K562 (cell line): ENCODE results near the gene PAQR8. TPM values are rescaled to one million over a fixed set of nuclear protein-coding genes. Genes with fewer than 3 reads are reported as not detected.
A peak's percentile ranks its signal among the peaks of the same experiment; 100 is the strongest.

Experiments
- CBFB ChIP-seq: sonication (generic); formaldehyde crosslinking; IDR thresholded peaks from 2 replicates; pipeline ENCODE4 v1.4.0; 2020; ENCODE audit warnings: mild to moderate bottlenecking, missing genetic modification reagents
- CXXC5 ChIP-seq: fragments of 250-450 bp; sonication (Bioruptor Pico); IDR thresholded peaks from 2 replicates; pipeline ENCODE4 v1.8.0; 2022; ENCODE audit warnings: inconsistent platforms, mild to moderate bottlenecking, moderate library complexity
- EGR1 ChIP-seq: fragments of 450-650 bp; conservative IDR thresholded peaks from 2 replicates; pipeline ENCODE4 v1.6.1; 2017; ENCODE audit warnings: mild to moderate bottlenecking
- ELF1 ChIP-seq: fragments of 200-800 bp; sonication (Bioruptor generic); IDR thresholded peaks from 2 replicates; pipeline ENCODE4 v1.6.1; 2016; ENCODE audit warnings: missing genetic modification characterization, missing compliant biosample characterization
- FIP1L1 ChIP-seq: fragments of 200-400 bp; formaldehyde crosslinking; IDR thresholded peaks from 2 replicates; pipeline ENCODE4 v1.6.1; 2018; ENCODE audit warnings: mild to moderate bottlenecking, low read depth, low read length; ENCODE audit not compliant: poor library complexity, severe bottlenecking
- GABPB1 ChIP-seq: sonication (generic); formaldehyde crosslinking; IDR thresholded peaks from 2 replicates; pipeline ENCODE4 v1.8.0; 2022; ENCODE audit warnings: mild to moderate bottlenecking, missing genetic modification reagents
- HMGN3 ChIP-seq: IDR thresholded peaks from 2 replicates; pipeline ENCODE4 v1.6.1; 2011; ENCODE audit warnings: borderline replicate concordance, low read depth, mild to moderate bottlenecking, mixed read lengths, low read length; ENCODE audit not compliant: insufficient read length; ENCODE audit errors: extremely low read depth
- KAT2B ChIP-seq: IDR thresholded peaks from one replicate; pipeline ENCODE4 v1.6.1; 2012; ENCODE audit warnings: low read depth, mild to moderate bottlenecking, control low read depth, inconsistent platforms, low read length, moderate library complexity
- MCM3 ChIP-seq: fragments of 450-650 bp; IDR thresholded peaks from 2 replicates; pipeline ENCODE4 v1.6.1; 2016
- MECOM ChIP-seq: fragments of 250-450 bp; sonication (Bioruptor Pico); IDR thresholded peaks from 2 replicates; pipeline ENCODE4 v1.8.0; 2022; ENCODE audit warnings: inconsistent platforms
- NBN ChIP-seq: fragments of 450-650 bp; IDR thresholded peaks from 2 replicates; pipeline ENCODE4 v1.6.1; 2016; ENCODE audit warnings: low read depth, mild to moderate bottlenecking
- NCOA4 ChIP-seq: fragments of 450-650 bp; IDR thresholded peaks from 2 replicates; pipeline ENCODE4 v1.6.1; 2018; ENCODE audit warnings: mild to moderate bottlenecking; ENCODE audit not compliant: partially characterized antibody
- NFRKB ChIP-seq: fragments of 450-650 bp; IDR thresholded peaks from 2 replicates; pipeline ENCODE4 v1.6.1; 2016; ENCODE audit warnings: low read depth
- PHB ChIP-seq: fragments of 250-450 bp; sonication (Bioruptor Pico); IDR thresholded peaks from 2 replicates; pipeline ENCODE4 v1.5.0; 2021
- POLR2AphosphoS5 ChIP-seq: IDR thresholded peaks from 2 replicates; pipeline ENCODE4 v1.6.1; 2011; ENCODE audit warnings: mild to moderate bottlenecking, low read depth, low read length, moderate library complexity; ENCODE audit not compliant: control insufficient read depth, insufficient read depth
- PTTG1 ChIP-seq: fragments of 450-650 bp; IDR thresholded peaks from 2 replicates; pipeline ENCODE4 v1.6.1; 2016; ENCODE audit warnings: low read depth, mild to moderate bottlenecking, missing genetic modification characterization, missing compliant biosample characterization
- RBM34 ChIP-seq: fragments of 200-400 bp; formaldehyde crosslinking; IDR thresholded peaks from 2 replicates; pipeline ENCODE4 v1.6.1; 2018; ENCODE audit warnings: low read length, borderline replicate concordance; ENCODE audit not compliant: insufficient read depth
- RERE ChIP-seq: sonication (generic); formaldehyde crosslinking; IDR thresholded peaks from 2 replicates; pipeline ENCODE4 v1.8.0; 2023; ENCODE audit warnings: missing genetic modification reagents, mild to moderate bottlenecking, borderline replicate concordance
- SMAD3 ChIP-seq: fragments of 450-650 bp; formaldehyde crosslinking; conservative IDR thresholded peaks from 2 replicates; pipeline ENCODE4 v1.4.0; 2020; ENCODE audit warnings: mild to moderate bottlenecking
- SP1 ChIP-seq: sonication (generic); formaldehyde crosslinking; IDR thresholded peaks from 2 replicates; pipeline ENCODE4 v1.8.1; 2022; ENCODE audit warnings: mild to moderate bottlenecking, missing genetic modification reagents
- ZNF146 ChIP-seq: IDR thresholded peaks from one replicate; pipeline ENCODE4 v1.6.1; 2018; ENCODE audit warnings: missing compliant biosample characterization; ENCODE audit not compliant: unreplicated experiment
- ZNF217 ChIP-seq: sonication (generic); formaldehyde crosslinking; IDR thresholded peaks from 2 replicates; pipeline ENCODE4 v1.8.0; 2022; ENCODE audit warnings: mild to moderate bottlenecking, missing genetic modification reagents
- ZNF253 ChIP-seq: fragments of 250-450 bp; sonication (Bioruptor Pico); conservative IDR thresholded peaks from 2 replicates; pipeline ENCODE4 v1.6.1; 2021; ENCODE audit warnings: mild to moderate bottlenecking
- ZNF431 ChIP-seq: sonication (generic); formaldehyde crosslinking; IDR thresholded peaks from 2 replicates; pipeline ENCODE4 v1.8.0; 2022; ENCODE audit warnings: mild to moderate bottlenecking, missing genetic modification reagents
- ZNF717 ChIP-seq: fragments of 250-450 bp; sonication (Bioruptor Pico); IDR thresholded peaks from 2 replicates; pipeline ENCODE4 v1.5.0; 2021
- ZNF764 ChIP-seq: fragments of 250-450 bp; sonication (Bioruptor Pico); IDR thresholded peaks from 2 replicates; pipeline ENCODE4 v1.4.0; 2020; ENCODE audit warnings: low read depth, mild to moderate bottlenecking, moderate library complexity
- polyA plus RNA-seq, 8 experiments: library from polyadenylated mRNA; depleted of rRNA in 4 of 8; stranded (reverse) in 5 of 8; unstranded in 3 of 8; fragments of >200 nt; fragmentation: Nextera tagmentation in 2 of 8; fragmentation: Illumina TruSeq in 1 of 8; extraction: Ambion mirVana in 2 of 8; extraction: Trizol in 1 of 8; gene quantifications; 2 replicates each; pipeline versions ENCODE4 v1.2.1 to v1.2.3, GENCODE V29; 2011 to 2014; ENCODE audit warnings: inconsistent platforms in 1 of 8, missing spikeins in 1 of 8
- total RNA-seq, 7 experiments: library from RNA; depleted of rRNA in 6 of 7; stranded (reverse); fragments of >200 nt in 6 of 7; fragmentation: Illumina TruSeq in 2 of 7; extraction: Trizol in 2 of 7; gene quantifications; 2 replicates each; pipeline versions ENCODE4 v1.2.1 to v1.2.3, GENCODE V29; 2011 to 2021; ENCODE audit warnings: low replicate concordance in 1 of 7

Gene PAQR8
- total and polyA plus RNA-seq, 9 of the 15 experiments (the other 6 are each of a cell fraction or from before 2014, with no cell fraction given) = 1.4 to 10.2 (median 3.5) TPM

- TF ChIP-seq MCM3 (no peak), ZNF217 (CRISPR knock-in tag) (no peak), ELF1 (tag) (no peak), MECOM (CRISPR knock-in tag) (no peak), ZNF764 (no peak), CXXC5 (no peak), PTTG1 (tag) (no peak), NCOA4 (no peak), ZNF146 (no peak), ZNF431 (CRISPR knock-in tag) (no peak), KAT2B (no peak), ZNF717 (CRISPR knock-in tag) (no peak), NBN (no peak), RERE (no peak), SP1 (CRISPR knock-in tag) (no peak), SMAD3 (CRISPR knock-in tag) (no peak), POLR2AphosphoS5 (no peak), PHB (CRISPR knock-in tag) (no peak), ZNF253 (CRISPR knock-in tag) (no peak), FIP1L1 (no peak), EGR1 (no peak), HMGN3 (no peak), CBFB (CRISPR knock-in tag) (no peak), RBM34 (no peak), GABPB1 (peak; percentile 46; the same call in 1 of the 2 replicates), NFRKB (no peak)
These were observed 54.7 kb downstream of the PAQR8 start (continued) for GRCh38 chr6:52416629-52417151.
